Neural cell (in vitro differentiated cells): ENCODE data around the gene CORO2A. TPM values are rescaled to one million over a fixed set of nuclear protein-coding genes. Genes with fewer than 3 reads are reported as not detected.

Experiments used
- H2AFZ ChIP-seq: fragments of 200-600, 300-800 bp; sonication (generic), shearing (Covaris generic); 2 replicates; pipeline ENCODE4 v1.6.0; 2014; ENCODE audit warnings: low read depth, mild to moderate bottlenecking, antibody characterized with exemption, low read length, moderate library complexity
- H3F3A ChIP-seq: fragments of 200-600 bp; shearing (Covaris generic); 2 replicates; pipeline ENCODE4 v1.6.1; 2016; ENCODE audit warnings: mild to moderate bottlenecking, moderate library complexity, mixed read lengths, antibody characterized with exemption, low read length; ENCODE audit not compliant: insufficient read depth, poor library complexity, severe bottlenecking
- H3K27ac ChIP-seq: fragments of 200-600, 300-800 bp; sonication (generic), shearing (Covaris generic); 2 replicates; pipeline ENCODE4 v1.5.1; 2014; ENCODE audit warnings: mild to moderate bottlenecking, low read length, moderate library complexity
- H3K27me3 ChIP-seq: fragments of 300-800, 200-600 bp; sonication (generic), shearing (Covaris generic); 2 replicates; pipeline ENCODE4 v1.6.0; 2014; ENCODE audit warnings: mild to moderate bottlenecking, low read depth, low read length, moderate library complexity; ENCODE audit not compliant: insufficient read depth
- H3K36me3 ChIP-seq: fragments of 300-800, 200-600 bp; sonication (generic), shearing (Covaris generic); 2 replicates; pipeline ENCODE4 v1.5.1; 2014; ENCODE audit warnings: mild to moderate bottlenecking, antibody characterized with exemption, low read length, moderate library complexity; ENCODE audit not compliant: insufficient read depth
- H3K4me2 ChIP-seq: fragments of 300-800, 200-600 bp; sonication (generic), shearing (Covaris generic); 2 replicates; pipeline ENCODE4 v1.6.0; 2014; ENCODE audit warnings: mild to moderate bottlenecking, low read length
- H3K4me3 ChIP-seq: fragments of 300-800, 200-600 bp; sonication (generic), shearing (Covaris generic); 2 replicates; pipeline ENCODE4 v1.5.1; 2014; ENCODE audit warnings: mild to moderate bottlenecking, low read length, moderate library complexity
- H3K79me2 ChIP-seq: fragments of 200-600 bp; shearing (Covaris generic); replicated peaks from 2 replicates; pipeline ENCODE4 v1.6.0; 2014; ENCODE audit warnings: mild to moderate bottlenecking, low read length, moderate library complexity; ENCODE audit not compliant: insufficient read depth
- H3K9ac ChIP-seq: fragments of 300-800, 200-600 bp; sonication (generic), shearing (Covaris generic); 2 replicates; pipeline ENCODE4 v1.6.1; 2016; ENCODE audit warnings: mild to moderate bottlenecking, low read length, mixed read lengths
- H3K9me2 ChIP-seq: fragments of 200-600 bp; shearing (Covaris generic); 2 replicates; pipeline ENCODE4 v1.6.1; 2016; ENCODE audit warnings: mild to moderate bottlenecking, low read length, mixed read lengths; ENCODE audit not compliant: insufficient read depth
- H3K9me3 ChIP-seq: fragments of 200-600, 300-800 bp; sonication (generic), shearing (Covaris generic); 2 replicates; pipeline ENCODE4 v1.6.1; 2016; ENCODE audit warnings: mild to moderate bottlenecking, mixed run types, low read length, moderate library complexity, mixed read lengths
- H4K20me1 ChIP-seq: fragments of 200-600 bp; shearing (Covaris generic); 2 replicates; pipeline ENCODE4 v1.6.1; 2016; ENCODE audit warnings: mild to moderate bottlenecking, mixed run types; ENCODE audit not compliant: insufficient read depth
- EP300 ChIP-seq: fragments of 450-650 bp; conservative IDR thresholded peaks from 2 replicates; pipeline ENCODE4 v1.6.1; 2014; ENCODE audit warnings: antibody characterized with exemption, mild to moderate bottlenecking, moderate library complexity; ENCODE audit not compliant: poor library complexity, severe bottlenecking
- EZH2 ChIP-seq: fragments of 200-600, 300-800 bp; shearing (Covaris generic), sonication (generic); IDR thresholded peaks from 2 replicates; pipeline ENCODE4 v1.6.1; 2014; ENCODE audit warnings: antibody characterized with exemption, low read length, borderline replicate concordance, mild to moderate bottlenecking; ENCODE audit not compliant: insufficient read depth, poor library complexity, severe bottlenecking
- MXI1 ChIP-seq: fragments of 450-650 bp; conservative IDR thresholded peaks from 2 replicates; pipeline ENCODE4 v1.6.1; 2014; ENCODE audit warnings: antibody characterized with exemption, mild to moderate bottlenecking; ENCODE audit not compliant: poor library complexity, severe bottlenecking
- POLR2AphosphoS5 ChIP-seq: IDR thresholded peaks from 2 replicates; pipeline ENCODE4 v1.6.1; 2012
- RAD21 ChIP-seq: fragments of 450-650 bp; conservative IDR thresholded peaks from 2 replicates; pipeline ENCODE4 v1.6.1; 2014; ENCODE audit warnings: antibody characterized with exemption, mild to moderate bottlenecking, moderate library complexity
- SMC3 ChIP-seq: fragments of 450-650 bp; conservative IDR thresholded peaks from 2 replicates; pipeline ENCODE4 v1.6.1; 2014; ENCODE audit warnings: antibody characterized with exemption, mild to moderate bottlenecking, moderate library complexity; ENCODE audit not compliant: poor library complexity
- TAF1 ChIP-seq: IDR thresholded peaks from 2 replicates; pipeline ENCODE4 v1.6.1; 2012; ENCODE audit warnings: low read depth
- polyA plus RNA-seq: library from polyadenylated mRNA; depleted of rRNA; stranded (reverse); fragments of >200 nt; gene quantifications from 2 replicates; pipeline ENCODE4 v1.2.3, GENCODE V29; 2014
- TF ChIP-seq, protein P1 (sequence below): fragments of 450-650 bp; IDR thresholded peaks from 2 replicates; pipeline ENCODE4 v1.5.1; 2014; ENCODE audit warnings: antibody characterized with exemption, mild to moderate bottlenecking, moderate library complexity; ENCODE audit not compliant: poor library complexity, severe bottlenecking
- TF ChIP-seq, protein P2 (sequence below): IDR thresholded peaks from 2 replicates; pipeline ENCODE4 v1.6.1; 2012; ENCODE audit warnings: borderline replicate concordance

The CORO2A gene
- polyA plus RNA-seq, 1 donor from 2014 or later: 1.9 TPM

DNA sequence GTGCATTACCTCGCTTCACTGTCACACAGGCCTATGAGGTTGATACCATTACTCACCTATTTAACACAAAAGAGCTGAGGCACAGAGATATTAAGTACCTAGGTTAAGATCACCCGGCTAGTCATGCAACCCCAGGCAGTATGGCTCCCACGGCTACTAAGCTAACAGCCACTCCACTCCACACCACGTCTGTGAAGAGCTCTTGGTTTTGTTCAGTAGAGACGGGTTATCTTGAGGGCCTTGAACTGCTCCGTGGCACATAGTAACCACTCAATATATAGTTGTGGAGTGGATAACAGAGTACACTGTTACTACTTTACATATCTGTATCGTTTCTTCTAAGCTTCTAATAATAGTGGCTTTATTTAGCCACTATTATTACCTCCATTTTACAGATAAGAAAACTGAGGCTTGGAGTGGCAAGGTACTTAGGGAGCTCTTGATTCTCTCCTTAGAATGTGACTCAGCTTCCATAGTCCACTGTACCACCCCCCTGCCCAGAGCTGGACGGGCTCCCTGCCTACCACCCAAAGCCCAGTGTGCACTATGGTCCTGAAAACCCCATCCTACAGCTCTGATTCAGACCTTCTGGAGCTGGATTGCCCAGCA lies 1.0 kb upstream of the CORO2A start:
- Histone ChIP-seq H3K36me3 (no peaks in the 10 kb centered on the region), H3K9me3 (no peaks in the 10 kb centered on the region), H4K20me1 (no peaks in the 10 kb centered on the region), H3K4me3 (peak overlapping the region; percentile 82), H3F3A (no peaks in the 10 kb centered on the region), H3K27ac (peak overlapping the region; percentile 52), H3K9me2 (no peaks in the 10 kb centered on the region), H3K4me2 (peak overlapping the region; percentile 39), H2AFZ (peak overlapping the region; percentile 45), H3K27me3 (peaks cover 8% of the 10 kb centered on the region), H3K9ac (peak overlapping the region; percentile 73), H3K79me2 (no peaks in the 10 kb centered on the region)
- TF ChIP-seq RAD21 (no peak), MXI1 (no peak), EZH2 (no peak), EP300 (no peak)
- TF ChIP-seq, protein P1, sequence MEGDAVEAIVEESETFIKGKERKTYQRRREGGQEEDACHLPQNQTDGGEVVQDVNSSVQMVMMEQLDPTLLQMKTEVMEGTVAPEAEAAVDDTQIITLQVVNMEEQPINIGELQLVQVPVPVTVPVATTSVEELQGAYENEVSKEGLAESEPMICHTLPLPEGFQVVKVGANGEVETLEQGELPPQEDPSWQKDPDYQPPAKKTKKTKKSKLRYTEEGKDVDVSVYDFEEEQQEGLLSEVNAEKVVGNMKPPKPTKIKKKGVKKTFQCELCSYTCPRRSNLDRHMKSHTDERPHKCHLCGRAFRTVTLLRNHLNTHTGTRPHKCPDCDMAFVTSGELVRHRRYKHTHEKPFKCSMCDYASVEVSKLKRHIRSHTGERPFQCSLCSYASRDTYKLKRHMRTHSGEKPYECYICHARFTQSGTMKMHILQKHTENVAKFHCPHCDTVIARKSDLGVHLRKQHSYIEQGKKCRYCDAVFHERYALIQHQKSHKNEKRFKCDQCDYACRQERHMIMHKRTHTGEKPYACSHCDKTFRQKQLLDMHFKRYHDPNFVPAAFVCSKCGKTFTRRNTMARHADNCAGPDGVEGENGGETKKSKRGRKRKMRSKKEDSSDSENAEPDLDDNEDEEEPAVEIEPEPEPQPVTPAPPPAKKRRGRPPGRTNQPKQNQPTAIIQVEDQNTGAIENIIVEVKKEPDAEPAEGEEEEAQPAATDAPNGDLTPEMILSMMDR: no peak

DNA sequence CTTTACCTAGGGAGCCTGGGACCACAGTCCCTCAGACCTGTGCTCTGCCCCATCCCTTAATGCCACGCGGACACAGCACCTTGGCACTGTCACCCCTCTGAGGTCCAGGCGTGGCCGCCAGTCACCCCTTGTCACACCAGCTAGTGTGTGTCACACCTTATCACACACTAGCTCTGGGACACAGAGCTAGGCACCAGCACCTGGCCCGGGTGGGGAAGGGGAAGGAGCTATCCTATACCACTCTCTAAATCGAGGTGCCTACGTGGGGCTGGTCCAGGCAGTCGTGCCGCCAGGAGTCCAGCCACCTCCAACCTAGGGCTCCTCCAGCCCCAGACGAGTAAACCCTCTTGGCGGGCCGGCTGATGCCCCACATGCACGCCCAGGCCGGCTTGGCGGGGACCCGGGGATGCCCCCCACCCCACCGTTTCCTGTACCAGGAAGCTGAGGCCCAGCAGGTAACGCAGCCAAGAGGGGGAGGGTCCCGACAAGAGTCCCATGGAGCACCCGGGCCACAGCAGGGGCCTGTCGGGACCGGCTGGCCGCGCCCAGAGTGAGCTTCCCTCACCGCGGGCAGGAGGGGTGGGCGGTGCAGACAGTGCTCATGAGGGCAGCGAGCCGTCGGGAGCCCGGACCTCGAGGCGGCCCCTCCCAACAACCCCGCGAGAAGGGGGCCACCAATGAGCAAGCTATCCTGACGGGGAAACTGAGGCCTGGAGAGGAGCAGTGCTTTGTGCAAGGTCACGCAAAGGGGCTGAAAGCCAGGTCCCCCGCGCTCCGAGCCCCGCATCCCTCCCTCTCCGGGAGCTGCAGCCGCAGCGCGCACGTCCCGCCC lies 550 bp downstream of the CORO2A start:
- no peaks in the 10 kb centered on the region for H3K9me3 ChIP-seq
- peaks cover 8% of the 10 kb centered on the region for H3K27me3 ChIP-seq
- no peaks in the 10 kb centered on the region for H4K20me1 ChIP-seq
- peak overlapping the region; percentile 73 for H3K9ac ChIP-seq
- no peaks in the 10 kb centered on the region for H3K79me2 ChIP-seq
- no peaks in the 10 kb centered on the region for H3K36me3 ChIP-seq
- no peak overlapping the region for H3K27ac ChIP-seq
- H3K4me2 ChIP-seq: peak overlapping the region; percentile 6
- H2AFZ ChIP-seq: no peak overlapping the region
- no peak for TF ChIP-seq SMC3
- TF ChIP-seq TAF1: no peak
- TF ChIP-seq MXI1: no peak
- TF ChIP-seq, protein P1: no peak
- TF ChIP-seq, protein P2, sequence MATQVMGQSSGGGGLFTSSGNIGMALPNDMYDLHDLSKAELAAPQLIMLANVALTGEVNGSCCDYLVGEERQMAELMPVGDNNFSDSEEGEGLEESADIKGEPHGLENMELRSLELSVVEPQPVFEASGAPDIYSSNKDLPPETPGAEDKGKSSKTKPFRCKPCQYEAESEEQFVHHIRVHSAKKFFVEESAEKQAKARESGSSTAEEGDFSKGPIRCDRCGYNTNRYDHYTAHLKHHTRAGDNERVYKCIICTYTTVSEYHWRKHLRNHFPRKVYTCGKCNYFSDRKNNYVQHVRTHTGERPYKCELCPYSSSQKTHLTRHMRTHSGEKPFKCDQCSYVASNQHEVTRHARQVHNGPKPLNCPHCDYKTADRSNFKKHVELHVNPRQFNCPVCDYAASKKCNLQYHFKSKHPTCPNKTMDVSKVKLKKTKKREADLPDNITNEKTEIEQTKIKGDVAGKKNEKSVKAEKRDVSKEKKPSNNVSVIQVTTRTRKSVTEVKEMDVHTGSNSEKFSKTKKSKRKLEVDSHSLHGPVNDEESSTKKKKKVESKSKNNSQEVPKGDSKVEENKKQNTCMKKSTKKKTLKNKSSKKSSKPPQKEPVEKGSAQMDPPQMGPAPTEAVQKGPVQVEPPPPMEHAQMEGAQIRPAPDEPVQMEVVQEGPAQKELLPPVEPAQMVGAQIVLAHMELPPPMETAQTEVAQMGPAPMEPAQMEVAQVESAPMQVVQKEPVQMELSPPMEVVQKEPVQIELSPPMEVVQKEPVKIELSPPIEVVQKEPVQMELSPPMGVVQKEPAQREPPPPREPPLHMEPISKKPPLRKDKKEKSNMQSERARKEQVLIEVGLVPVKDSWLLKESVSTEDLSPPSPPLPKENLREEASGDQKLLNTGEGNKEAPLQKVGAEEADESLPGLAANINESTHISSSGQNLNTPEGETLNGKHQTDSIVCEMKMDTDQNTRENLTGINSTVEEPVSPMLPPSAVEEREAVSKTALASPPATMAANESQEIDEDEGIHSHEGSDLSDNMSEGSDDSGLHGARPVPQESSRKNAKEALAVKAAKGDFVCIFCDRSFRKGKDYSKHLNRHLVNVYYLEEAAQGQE: no peak
- no peak for TF ChIP-seq RAD21
- TF ChIP-seq POLR2AphosphoS5: no peak
- no peak for TF ChIP-seq EP300
- TF ChIP-seq EZH2: no peak
- H3K4me3 ChIP-seq: peak overlapping the region; percentile 82
- no peaks in the 10 kb centered on the region for H3F3A ChIP-seq
- H3K9me2 ChIP-seq: no peaks in the 10 kb centered on the region
